Tibial nerve (tissue), 4 donors: Measurements from ENCODE around the gene CFAP210.
"Not testable (repeated sequence)": the region's sequence is repeated elsewhere in the genome, so short reads cannot be mapped to it uniquely, and the experiment has no call there.

Experiments
- CTCF ChIP-seq, 5 experiments: fragments of 200-600 bp in 3 of 5; fragments of 450-650 bp in 2 of 5; sonication (generic) in 3 of 5; IDR thresholded peaks; one replicate each; pipeline ENCODE4 v1.5.1; 2016 to 2019; ENCODE audit warnings: antibody characterized with exemption in 5 of 5, mild to moderate bottlenecking in 3 of 5, moderate library complexity in 2 of 5
- EP300 ChIP-seq, 2 donors: sonication (generic); formaldehyde crosslinking; IDR thresholded peaks; one replicate each; pipeline ENCODE4 v1.6.1; 2017; ENCODE audit warnings: antibody characterized with exemption in 2 of 2, mild to moderate bottlenecking in 1 of 2
- POLR2A ChIP-seq, 2 donors: fragments of 450-650 bp; IDR thresholded peaks; one replicate each; pipeline ENCODE4 v1.6.1; 2017; ENCODE audit warnings: antibody characterized with exemption in 2 of 2, mild to moderate bottlenecking in 2 of 2, moderate library complexity in 2 of 2

- TF ChIP-seq CTCF, EP300, POLR2A (IDR thresholded peaks at IDR 0.05): not testable (repeated sequence)
Measured at GRCh38 chr2:169615982-169616381, 78.2 kb downstream of the CFAP210 start.
